ENCODE results near the gene TRPT1. TPM values are rescaled to one million over a fixed set of nuclear protein-coding genes. Genes with fewer than 3 reads are reported as not detected.

Gene TRPT1
- total and polyA plus RNA-seq, 2 of the 4 experiments (the other 2 are of a cell fraction): 63.2 to 81.9 TPM

GRCh38 chr11:64218628-64219353 is 7.2 kb downstream of the TRPT1 start:
- Histone ChIP-seq H3K27me3 (ENCODE audit: control insufficient read depth, insufficient read depth, low read length) (no peaks in the 10 kb centered on the region), H3K4me2 (ENCODE audit: low read depth, low read length) (no peak overlapping the region), H2AK9ac (replicated peaks; ENCODE audit: low read depth, low read length, poor library complexity) (peak overlapping the region; percentile 78), H3K9me1 (ENCODE audit: insufficient read depth, low read length) (0 out of 2 replicates have a peak, but pooled peaks cover 5% of the 10 kb centered on the region), H3K4me3 (ENCODE audit: insufficient read depth, low read depth, low read length) (no peak overlapping the region), H3K23ac (ENCODE audit: low read depth, low read length) (no peak overlapping the region), H2BK120ac (ENCODE audit: low read depth, low read length) (no peak overlapping the region), H3K18ac (ENCODE audit: low read depth, low read length) (no peak overlapping the region), H2BK15ac (ENCODE audit: low read depth, low read length) (no peak overlapping the region), H4K91ac (ENCODE audit: insufficient read depth, low read depth, low read length) (no peak overlapping the region), H3K14ac (replicated peaks; ENCODE audit: low read depth, low read length) (no peak overlapping the region), H3K79me1 (ENCODE audit: low read depth in 1 of 2, low read length in 2 of 2) (0 out of 4 replicates have a peak, but pooled peaks cover 0 to 5% of the 10 kb centered on the region in 2 experiments), H3K9me3 (ENCODE audit: control insufficient read depth, insufficient read depth, low read length) (no peaks in the 10 kb centered on the region), H4K8ac (ENCODE audit: low read depth in 2 of 2, low read length in 2 of 2) (no peak overlapping the region), H3K36me3 (ENCODE audit: control insufficient read depth, insufficient read depth, low read length) (peaks cover under 1% of the 10 kb centered on the region), H3K4ac (ENCODE audit: low read depth, low read length) (no peak overlapping the region), H4K5ac (ENCODE audit: low read depth, low read length) (no peak overlapping the region), H3K56ac (ENCODE audit: extremely low read depth, insufficient read depth, low read length) (no peak overlapping the region), H2AFZ (replicated peaks; ENCODE audit: low read length, poor library complexity) (no peak overlapping the region), H2AK5ac (ENCODE audit: low read depth, low read length) (no peak overlapping the region), H3K4me1 (ENCODE audit: control insufficient read depth, insufficient read depth, low read length) (no peaks in the 10 kb centered on the region), H3K27ac (ENCODE audit: insufficient read depth, low read length) (no peak overlapping the region), H3K9ac (ENCODE audit: low read depth, low read length) (no peak overlapping the region), H2BK5ac (ENCODE audit: low read depth, low read length, poor library complexity, severe bottlenecking) (no peak overlapping the region), H4K20me1 (ENCODE audit: insufficient read depth, low read length) (no peaks in the 10 kb centered on the region), H2BK20ac (ENCODE audit: low read depth, low read length) (no peak overlapping the region)
- POLR2A ChIA-PET (ENCODE audit: unreplicated experiment): no interaction called here
- no peak for DNase-seq
- BruUV-seq (replicated peaks): no TSS peak
- intact Hi-C loops (cut with micrococcal nuclease) (no loop called here), in situ Hi-C loops (cut with MboI; ENCODE audit: low sequenced_read_pairs) (no loop called here), dilution Hi-C loops (cut with HindIII; ENCODE audit: low sequenced_read_pairs, unreplicated experiment) (no loop called here)
- CTCF ChIA-PET: no interaction called here
- WGBS, 2 experiments (ENCODE audit: extremely low coverage in 2 of 2, insufficient read length in 1 of 2): 64% methylated on average over 5 of the region's 11 CpGs; no CpG with 5 or more reads in 1 of the 2 experiments
- TF ChIP-seq POLR2A (IDR thresholded peaks at IDR 0.05; ENCODE audit: low read depth, low read length) (no peak), RAD21 (IDR thresholded peaks at IDR 0.05; ENCODE audit: low read length) (no peak), NFE2L2 (IDR thresholded peaks at IDR 0.05; ENCODE audit: low read depth, low read length) (no peak), USF2 (IDR thresholded peaks at IDR 0.05; ENCODE audit: low read depth, low read length) (no peak), MAFK (IDR thresholded peaks at IDR 0.05; ENCODE audit: low read depth, low read length) (no peak)
- no peak for ATAC-seq (ENCODE audit: low read depth)

Data from IMR-90 (cell line).